GM18526 (cell line): ENCODE results near the gene GOSR2.

Experiments
- POLR2A ChIP-seq: IDR thresholded peaks from 3 replicates; pipeline ENCODE4 v1.6.1; 2011; ENCODE audit not compliant: insufficient read length; ENCODE audit errors: extremely low read depth

The GOSR2 gene

GRCh38 chr17:46964315-46965265 is 41.6 kb downstream of the GOSR2 start:
- no peak for TF ChIP-seq POLR2A

DNA sequence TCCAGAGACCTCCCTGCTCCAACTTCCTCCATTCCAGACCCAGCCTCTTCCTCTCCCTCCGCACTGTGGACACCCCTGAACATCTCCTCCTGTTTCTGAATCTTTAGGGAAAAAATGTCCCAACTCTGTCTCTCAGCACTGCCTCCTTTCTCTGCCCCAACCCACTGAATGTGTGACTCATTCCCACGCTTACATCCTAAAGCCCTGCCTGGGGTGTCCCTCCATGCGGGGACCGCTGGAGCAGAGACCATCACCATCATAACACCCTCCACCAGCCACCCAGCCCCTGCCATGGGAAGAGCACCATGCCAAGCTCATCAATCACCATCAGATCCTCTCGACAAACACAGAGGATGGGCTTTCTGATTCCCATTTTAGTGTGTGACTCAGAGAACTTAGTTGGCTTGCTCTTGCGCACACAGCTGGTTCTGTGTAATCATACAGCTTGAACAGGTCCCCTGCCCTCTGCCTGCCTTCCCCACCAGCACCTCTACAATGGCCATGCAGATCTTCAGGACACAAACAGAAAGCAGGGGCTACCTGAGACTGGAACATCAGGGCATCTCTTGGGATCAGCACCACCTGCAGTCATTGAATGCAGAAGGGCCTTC is 45.4 kb downstream of the GOSR2 start:
- TF ChIP-seq POLR2A = no peak

- TF ChIP-seq POLR2A = no peak
Measured at GRCh38 chr17:46968896-46969295, 45.9 kb downstream of the GOSR2 start.

DNA sequence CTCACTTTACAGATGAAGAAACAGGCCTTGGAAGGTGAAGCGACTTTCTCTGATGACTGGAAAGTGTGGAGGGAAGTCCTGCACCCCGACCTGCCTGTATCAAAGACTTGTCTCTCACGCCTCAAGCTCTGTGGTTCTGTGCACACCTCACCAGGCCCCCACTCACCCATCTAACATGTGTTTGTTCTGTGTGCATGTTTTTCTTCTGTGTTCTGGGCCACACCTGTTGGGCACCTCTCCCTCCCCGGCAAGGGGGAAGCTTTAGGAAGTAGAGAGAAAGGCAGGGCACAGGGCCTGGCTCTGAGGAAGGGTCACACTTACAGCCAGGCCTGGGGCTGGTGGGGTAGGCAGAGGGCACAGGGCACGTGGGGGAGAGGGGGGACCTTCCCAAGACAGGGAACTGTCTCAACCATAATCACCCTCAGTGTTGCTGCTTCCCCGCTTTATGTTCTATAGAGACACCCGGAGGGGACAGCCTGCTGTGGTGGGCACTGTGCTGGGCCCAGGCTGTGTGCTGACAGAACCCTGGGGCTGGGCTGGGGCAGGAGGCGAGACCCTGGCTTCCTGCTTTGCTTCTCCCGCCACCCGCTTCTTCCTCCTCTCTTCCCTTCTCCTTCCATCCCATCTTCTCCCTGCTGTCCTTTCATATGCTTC is 48.8 kb downstream of the GOSR2 start:
- no peak for TF ChIP-seq POLR2A

GRCh38 chr17:46972346-46972745 is 49.4 kb downstream of the GOSR2 start:
- no peak for TF ChIP-seq POLR2A

GRCh38 chr17:46974086-46974485 is 51.1 kb downstream of the GOSR2 start:
- TF ChIP-seq POLR2A = no peak

GRCh38 chr17:46975287-46975686 is 52.3 kb downstream of the GOSR2 start:
- no peak for TF ChIP-seq POLR2A

DNA sequence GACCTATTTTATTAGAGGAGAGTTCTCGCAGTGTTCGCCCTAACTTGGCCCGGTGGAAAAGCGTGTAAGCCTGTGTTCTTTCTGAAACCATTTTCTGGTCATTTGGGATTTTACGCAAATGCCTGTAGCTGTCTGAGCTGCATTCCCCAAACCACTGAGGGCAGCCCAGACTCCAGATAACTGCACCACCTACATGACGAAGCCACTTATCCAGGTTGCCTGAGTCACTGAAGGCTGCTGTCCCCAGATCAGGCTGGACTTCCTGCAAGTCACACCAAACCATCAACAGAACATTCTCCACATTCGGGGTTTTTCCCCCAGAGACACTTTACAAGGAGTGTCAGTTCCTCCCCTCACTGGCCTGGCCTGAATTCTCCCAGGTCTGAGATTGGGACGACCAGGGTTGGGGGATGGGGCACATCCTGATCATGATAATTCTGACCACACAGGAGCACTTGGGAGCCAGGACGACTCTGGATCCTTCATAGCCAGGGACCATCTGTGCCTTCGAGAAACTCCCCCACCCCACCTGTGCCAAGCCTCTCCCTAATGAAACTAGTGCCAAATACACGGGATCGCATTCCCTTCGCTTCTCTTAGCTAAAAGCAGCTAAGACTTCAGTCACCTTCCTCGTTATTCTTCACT is 53.8 kb downstream of the GOSR2 start:
- TF ChIP-seq POLR2A = no peak

- no peak for TF ChIP-seq POLR2A
Measured at GRCh38 chr17:46977348-46977747, 54.4 kb downstream of the GOSR2 start.

DNA sequence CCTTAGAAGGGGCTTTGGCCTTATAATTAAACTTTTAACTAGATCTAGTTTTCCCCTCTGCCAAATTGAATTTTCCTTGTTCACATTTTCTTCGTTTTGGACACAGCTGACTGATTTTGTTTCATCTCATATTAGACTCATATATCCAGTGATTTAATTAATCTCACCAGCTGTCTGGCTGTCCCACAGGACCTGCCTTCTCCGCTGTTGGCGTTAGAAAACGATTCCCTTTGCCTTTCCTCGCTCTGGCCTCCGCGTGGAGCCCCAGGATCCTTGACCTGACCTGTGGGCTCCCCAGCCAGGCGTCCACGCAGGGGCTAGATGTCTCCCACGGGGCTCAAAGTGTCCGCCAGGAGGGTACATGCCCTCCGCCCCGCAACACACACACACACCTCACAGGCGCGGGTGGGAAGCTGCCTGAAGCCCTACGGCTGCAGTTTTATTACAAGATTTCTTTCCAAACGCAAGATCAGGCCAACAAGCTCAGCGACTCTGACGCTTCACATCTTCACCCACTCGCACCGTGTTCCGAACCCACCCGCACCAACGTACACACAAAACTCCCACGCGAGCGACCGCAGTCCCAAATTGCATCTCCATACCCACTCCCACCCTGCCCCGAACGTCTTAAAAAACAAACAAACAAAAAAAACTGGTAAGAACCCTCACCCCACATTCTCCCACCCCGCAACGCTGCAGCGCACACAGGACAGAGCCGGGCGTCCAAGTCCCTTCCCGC is 55.0 kb downstream of the GOSR2 start:
- no peak for TF ChIP-seq POLR2A

DNA sequence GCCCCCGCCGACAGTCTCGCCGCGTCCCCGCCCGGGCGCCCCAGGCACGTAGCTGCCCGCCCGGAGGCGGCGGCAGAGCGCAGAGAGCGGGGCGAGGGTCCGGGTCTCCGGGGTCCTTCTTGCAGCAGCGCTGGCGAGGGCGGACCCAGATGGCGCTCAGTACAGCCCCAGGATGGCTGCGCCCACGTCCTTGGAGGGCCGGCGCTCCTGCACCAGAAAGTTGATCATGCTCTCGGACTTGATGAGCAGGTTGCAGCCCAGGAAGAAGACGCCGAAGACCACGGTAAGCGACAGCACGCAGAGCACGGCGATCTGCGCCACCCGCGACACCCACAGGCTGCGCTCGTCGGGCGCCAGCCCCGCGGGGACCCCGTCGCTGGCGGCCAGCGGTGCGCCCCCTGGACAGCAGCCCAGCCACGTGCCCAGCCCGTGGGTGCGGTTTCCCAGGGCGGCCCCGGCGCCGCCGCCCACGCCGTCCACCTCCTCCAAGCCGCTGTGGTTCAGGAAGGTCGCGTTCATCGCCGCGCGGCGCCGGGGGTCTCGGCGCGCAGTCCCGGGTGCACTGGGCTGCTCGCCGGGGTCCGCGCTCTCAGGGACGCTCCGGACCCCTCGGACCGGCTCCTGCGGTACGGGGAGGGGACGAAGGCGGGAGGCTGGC is 55.7 kb downstream of the GOSR2 start:
- no peak for TF ChIP-seq POLR2A

DNA sequence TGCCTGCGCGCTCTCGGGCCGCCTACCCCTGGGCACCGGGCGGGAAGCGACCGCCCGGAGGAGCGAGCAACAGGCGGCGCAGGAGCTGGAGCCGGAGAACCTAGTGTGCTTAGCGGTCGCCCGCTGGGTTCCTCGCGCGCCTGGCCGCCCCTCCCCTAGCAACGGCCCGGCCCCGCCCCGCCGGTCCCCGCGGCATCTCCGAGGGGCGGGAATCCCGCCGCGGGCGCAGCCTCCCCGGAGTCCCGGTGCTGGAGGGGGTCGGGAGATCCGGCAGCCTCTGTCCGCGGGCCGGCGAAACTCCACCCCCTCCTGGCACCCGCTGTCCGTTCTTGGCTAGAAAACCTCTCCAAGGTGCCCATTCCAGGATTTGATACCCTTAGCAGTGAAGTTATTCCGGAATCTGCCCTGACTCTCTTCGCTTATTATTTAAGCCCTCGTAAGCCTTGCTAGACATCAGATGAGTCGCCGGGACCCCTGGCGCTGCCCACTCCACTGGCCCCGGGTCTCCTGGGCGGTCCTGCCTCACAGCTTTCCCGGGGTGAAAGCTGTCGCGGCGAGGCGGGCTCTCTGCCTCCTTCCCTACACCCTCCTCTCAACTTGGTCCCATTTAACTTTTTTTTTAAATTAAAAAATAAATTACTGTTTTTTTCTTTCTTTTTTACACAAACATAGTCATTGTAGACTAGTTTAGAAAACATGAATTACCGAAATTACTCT is 56.3 kb downstream of the GOSR2 start, which contains the start of gene RPRML:
Gene RPRML, minus strand, starts transcription at position 107 of the 717 bp plus-strand sequence. CDS start 246 bp downstream, outside the sequence.
- TF ChIP-seq POLR2A = no peak

DNA sequence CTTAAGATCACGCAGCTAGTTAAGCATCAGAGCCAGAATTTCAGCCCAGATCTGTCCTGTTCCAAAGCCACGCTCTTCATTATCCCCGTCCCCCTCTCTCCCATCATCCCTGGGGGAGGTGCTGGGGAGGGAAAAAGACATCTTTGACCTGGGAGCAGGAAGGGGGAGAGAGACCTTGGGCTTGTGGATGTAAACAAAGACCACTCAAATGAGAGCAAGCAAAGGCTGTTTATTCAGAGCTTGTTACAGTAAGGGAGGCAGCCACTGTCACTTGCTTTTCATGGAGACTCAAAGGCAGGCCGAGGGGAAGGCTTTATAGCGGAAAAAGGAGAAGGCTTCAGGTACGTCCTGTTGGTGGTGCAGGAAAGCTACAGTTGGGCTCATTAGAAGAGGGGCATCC is 59.6 kb downstream of the GOSR2 start:
- no peak for TF ChIP-seq POLR2A
